GM12801 (cell line): ENCODE measurements around the gene PRKCZ.

Experiments used
- CTCF ChIP-seq: IDR thresholded peaks from one replicate; pipeline ENCODE4 v1.5.1; 2011; ENCODE audit warnings: control low read depth; ENCODE audit not compliant: insufficient read length; ENCODE audit errors: extremely low read depth

Gene PRKCZ

GRCh38 chr1:2061065-2061778 lies 11.0 kb downstream of the PRKCZ start:
- no peak for TF ChIP-seq CTCF

DNA sequence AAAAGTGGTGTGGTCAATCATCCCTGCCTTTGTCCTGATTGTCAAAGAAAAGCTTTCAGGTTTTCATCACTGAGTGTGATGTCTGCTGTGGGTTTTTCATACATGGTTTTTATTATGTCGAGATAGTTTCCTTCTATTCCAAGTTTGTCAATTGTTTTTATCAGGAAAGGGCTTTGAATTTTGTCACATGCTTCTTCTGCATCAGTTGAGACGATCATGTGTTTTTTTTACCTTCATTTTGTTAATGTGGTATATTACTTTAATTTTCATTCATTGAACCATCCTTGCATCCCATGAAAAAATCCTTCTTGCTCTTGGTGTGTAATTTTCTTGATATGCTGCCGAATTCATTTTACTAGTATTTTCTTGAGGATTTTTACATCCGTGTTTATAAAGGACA lies 15.5 kb downstream of the PRKCZ start:
- TF ChIP-seq CTCF: no peak

DNA sequence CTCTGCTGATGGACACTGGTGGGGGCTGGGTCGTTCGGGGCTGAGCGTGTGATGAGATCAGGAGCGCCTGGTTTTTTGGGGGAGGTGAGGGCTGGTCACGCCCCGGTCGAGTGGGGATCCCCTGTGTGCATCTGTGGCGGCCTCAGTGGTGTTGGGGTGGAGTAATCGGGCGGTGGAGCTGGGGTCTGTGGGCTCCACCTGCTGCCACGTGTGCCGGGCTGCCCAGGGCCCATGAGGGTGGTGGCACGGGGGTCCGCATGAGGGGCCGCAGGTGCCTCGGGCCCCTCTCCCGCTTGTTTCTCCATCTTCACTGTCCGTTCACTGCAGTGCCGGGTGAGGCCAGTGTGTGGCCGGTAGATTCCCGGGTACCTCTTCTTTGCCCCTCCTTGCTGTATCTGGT lies 17.2 kb downstream of the PRKCZ start:
- no peak for TF ChIP-seq CTCF

GRCh38 chr1:2067981-2068380 lies 17.8 kb downstream of the PRKCZ start:
- TF ChIP-seq CTCF: no peak

GRCh38 chr1:2068951-2069350 lies 18.7 kb downstream of the PRKCZ start:
- no peak for TF ChIP-seq CTCF

- no peak for TF ChIP-seq CTCF
These were observed 19.8 kb downstream of the PRKCZ start for GRCh38 chr1:2070016-2070415.

DNA sequence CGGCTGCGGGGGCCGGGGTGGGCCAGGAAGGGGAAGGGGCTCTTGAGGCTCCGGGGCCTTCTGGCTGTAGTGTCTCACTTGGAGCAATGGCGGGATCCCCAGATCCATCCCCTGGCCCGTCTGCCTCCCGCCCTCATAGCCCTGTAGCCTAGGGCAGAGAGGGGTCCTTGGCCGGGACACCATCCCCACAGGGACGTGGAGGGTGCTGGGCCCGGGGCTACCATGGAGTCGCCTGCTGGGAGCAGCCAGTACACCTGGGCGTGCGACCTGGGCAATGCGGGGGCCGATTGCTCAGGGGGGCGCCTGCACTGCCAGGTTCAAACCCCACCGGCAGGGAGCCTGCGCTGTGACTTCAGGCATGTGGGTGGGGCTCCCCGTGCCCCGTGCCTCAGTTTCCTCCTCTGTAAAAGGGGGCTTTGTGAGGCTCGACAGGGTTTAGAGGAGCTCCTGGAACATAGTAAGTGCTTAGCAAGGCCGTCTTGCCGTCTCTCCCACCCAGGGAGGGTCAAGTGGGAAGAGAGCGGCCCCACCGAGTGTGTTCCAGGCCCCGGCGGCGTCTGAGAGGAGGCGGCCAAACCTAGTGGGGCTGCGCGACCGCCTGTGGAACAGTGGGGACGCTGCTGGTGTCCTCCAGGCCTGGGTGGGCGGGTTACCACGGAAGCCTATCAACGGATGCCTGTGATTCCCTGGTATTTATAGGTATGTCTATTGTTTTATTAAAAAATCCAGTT lies 20.8 kb downstream of the PRKCZ start:
- TF ChIP-seq CTCF: no peak
